Measurements from ENCODE around the gene CAPN15.

Gene CAPN15

DNA sequence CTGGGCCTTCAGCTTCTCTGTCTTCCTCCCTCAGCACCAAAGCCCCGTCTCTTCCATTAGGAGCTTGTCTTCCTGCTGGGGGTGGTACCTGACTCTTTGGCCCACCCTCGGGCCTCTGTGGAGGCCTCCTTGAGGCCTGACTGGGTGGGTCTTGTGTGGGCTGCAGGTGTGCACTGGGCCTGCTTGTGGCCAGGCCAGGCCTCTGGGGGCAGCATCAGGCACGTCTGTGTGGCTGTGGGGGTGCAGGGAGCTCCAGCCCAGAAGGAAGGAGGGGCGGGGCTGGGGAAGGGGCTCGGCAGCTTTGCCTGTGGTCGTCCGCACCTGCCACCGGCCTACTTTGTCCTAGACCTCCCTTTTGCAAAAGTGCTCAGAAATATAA lies 49.3 kb downstream of the CAPN15 start:
- peak overlapping the region; percentile 10 for H3K27ac ChIP-seq (ENCODE audit: low read depth, low read length)

DNA sequence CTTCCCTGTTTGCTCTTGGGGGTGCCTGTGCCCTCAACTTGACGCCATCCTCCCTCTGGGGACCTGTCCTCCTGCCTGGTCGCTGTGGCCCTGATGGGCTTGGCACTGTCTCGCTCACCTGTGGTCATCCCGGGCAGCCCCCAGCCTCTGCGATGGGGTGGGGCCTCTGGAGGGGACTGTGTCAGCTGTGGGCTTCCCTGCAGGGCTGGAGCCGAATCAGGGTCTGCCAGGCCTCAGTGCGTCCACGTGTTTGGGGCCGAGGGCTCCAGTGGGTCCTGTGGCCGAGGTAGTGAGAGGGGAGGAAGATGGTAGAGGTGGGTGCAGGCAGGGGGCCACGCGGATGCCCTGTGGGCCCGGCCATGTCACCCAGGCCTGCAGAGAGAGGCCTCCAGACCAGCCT lies 50.3 kb downstream of the CAPN15 start:
- H3K4me1 ChIP-seq (ENCODE audit: control insufficient read depth, insufficient read depth, low read length): no peaks in the 10 kb centered on the region
- no peak overlapping the region for H3K27ac ChIP-seq (ENCODE audit: low read depth, low read length)

More for the DNA sequence above, 49.3 kb downstream of the CAPN15 start:
- Histone ChIP-seq H3K27me3 (ENCODE audit: control insufficient read depth, insufficient read depth, low read length) (no peaks in the 10 kb centered on the region), H3K4me1 (ENCODE audit: control insufficient read depth, insufficient read depth, low read length) (no peaks in the 10 kb centered on the region), H3K36me3 (ENCODE audit: control insufficient read depth, insufficient read depth, low read length) (peaks cover 20% of the 10 kb centered on the region), H3K9me3 (ENCODE audit: control insufficient read depth, insufficient read depth, low read length) (no peaks in the 10 kb centered on the region), H3K9ac (ENCODE audit: low read depth, low read length) (no peak overlapping the region), H3K4me3 (ENCODE audit: low read depth, low read length) (no peak overlapping the region)

DNA sequence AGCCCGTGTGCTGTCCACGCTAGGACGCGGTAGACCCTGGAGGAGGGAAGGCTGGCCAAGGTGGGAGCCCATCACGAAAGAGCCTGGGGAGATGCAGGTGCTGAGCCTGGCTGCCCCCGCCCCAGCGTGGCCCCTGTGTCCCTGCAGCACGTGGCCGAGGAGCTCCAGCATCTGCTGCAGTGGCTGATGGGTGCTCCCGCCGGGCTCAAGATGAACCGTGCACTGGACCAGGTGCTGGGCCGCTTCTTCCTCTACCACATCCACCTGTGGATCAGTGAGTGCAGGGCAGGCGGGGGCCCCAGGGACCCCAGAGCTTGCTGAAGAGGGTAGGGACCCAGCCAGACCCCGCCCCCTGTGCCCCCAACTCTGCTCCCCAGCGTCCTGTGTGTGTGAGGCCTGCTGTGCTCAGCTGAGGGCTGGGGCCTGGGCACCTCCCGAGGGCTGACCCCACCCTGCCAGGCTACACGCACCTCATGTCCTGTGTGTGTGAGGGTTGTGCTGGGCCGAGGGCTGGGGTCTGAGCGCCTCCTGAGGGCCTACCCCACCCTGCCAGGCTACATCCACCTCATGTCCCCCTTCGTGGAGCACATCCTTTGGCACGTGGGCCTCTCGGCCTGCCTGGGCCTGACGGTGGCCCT lies 50.8 kb downstream of the CAPN15 start:
- peaks cover 20% of the 10 kb centered on the region for H3K36me3 ChIP-seq (ENCODE audit: control insufficient read depth, insufficient read depth, low read length)
- no peak overlapping the region for H3K4me3 ChIP-seq (ENCODE audit: low read depth, low read length)
- H3K9me3 ChIP-seq (ENCODE audit: control insufficient read depth, insufficient read depth, low read length): no peaks in the 10 kb centered on the region
- no peak overlapping the region for H3K9ac ChIP-seq (ENCODE audit: low read depth, low read length)
- no peaks in the 10 kb centered on the region for H3K4me1 ChIP-seq (ENCODE audit: control insufficient read depth, insufficient read depth, low read length)
- H3K27me3 ChIP-seq (ENCODE audit: control insufficient read depth, insufficient read depth, low read length): no peaks in the 10 kb centered on the region
- no peak overlapping the region for H3K27ac ChIP-seq (ENCODE audit: low read depth, low read length)

More for the DNA sequence above, 50.3 kb downstream of the CAPN15 start:
- Histone ChIP-seq H3K36me3 (ENCODE audit: control insufficient read depth, insufficient read depth, low read length) (peaks cover 20% of the 10 kb centered on the region), H3K9ac (ENCODE audit: low read depth, low read length) (no peak overlapping the region), H3K27me3 (ENCODE audit: control insufficient read depth, insufficient read depth, low read length) (no peaks in the 10 kb centered on the region), H3K9me3 (ENCODE audit: control insufficient read depth, insufficient read depth, low read length) (no peaks in the 10 kb centered on the region), H3K4me3 (ENCODE audit: low read depth, low read length) (no peak overlapping the region)

DNA sequence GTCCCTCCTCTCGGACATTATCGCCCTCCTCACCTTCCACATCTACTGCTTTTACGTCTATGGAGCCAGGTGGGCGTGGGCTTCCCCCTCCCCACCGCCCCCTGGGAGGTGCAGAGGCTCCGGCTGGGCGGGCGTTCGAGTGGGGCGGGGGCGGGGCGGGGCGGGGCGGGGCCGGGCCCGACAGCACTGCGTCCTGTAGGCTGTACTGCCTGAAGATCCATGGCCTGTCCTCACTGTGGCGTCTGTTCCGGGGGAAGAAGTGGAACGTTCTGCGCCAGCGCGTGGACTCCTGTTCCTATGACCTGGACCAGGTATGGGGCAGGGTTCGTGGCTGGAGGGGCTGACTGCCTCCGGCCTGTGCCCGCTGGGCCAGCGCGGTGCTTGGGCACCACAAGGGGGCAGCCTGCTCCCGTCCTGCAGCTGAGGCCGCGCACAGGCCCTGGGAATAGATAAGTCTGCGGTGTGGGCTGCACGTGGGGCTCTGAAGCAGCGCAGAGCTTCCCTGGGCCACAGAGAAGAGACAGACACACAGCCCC lies 51.4 kb downstream of the CAPN15 start:
- Histone ChIP-seq H3K27ac (ENCODE audit: low read depth, low read length) (no peak overlapping the region), H3K36me3 (ENCODE audit: control insufficient read depth, insufficient read depth, low read length) (peaks cover 20% of the 10 kb centered on the region), H3K9me3 (ENCODE audit: control insufficient read depth, insufficient read depth, low read length) (no peaks in the 10 kb centered on the region), H3K4me3 (ENCODE audit: low read depth, low read length) (peak overlapping the region; percentile 52; the same call in 1 of the 2 replicates), H3K27me3 (ENCODE audit: control insufficient read depth, insufficient read depth, low read length) (no peaks in the 10 kb centered on the region), H3K9ac (ENCODE audit: low read depth, low read length) (no peak overlapping the region), H3K4me1 (ENCODE audit: control insufficient read depth, insufficient read depth, low read length) (no peaks in the 10 kb centered on the region; the same call in 1 of the 2 replicates)

DNA sequence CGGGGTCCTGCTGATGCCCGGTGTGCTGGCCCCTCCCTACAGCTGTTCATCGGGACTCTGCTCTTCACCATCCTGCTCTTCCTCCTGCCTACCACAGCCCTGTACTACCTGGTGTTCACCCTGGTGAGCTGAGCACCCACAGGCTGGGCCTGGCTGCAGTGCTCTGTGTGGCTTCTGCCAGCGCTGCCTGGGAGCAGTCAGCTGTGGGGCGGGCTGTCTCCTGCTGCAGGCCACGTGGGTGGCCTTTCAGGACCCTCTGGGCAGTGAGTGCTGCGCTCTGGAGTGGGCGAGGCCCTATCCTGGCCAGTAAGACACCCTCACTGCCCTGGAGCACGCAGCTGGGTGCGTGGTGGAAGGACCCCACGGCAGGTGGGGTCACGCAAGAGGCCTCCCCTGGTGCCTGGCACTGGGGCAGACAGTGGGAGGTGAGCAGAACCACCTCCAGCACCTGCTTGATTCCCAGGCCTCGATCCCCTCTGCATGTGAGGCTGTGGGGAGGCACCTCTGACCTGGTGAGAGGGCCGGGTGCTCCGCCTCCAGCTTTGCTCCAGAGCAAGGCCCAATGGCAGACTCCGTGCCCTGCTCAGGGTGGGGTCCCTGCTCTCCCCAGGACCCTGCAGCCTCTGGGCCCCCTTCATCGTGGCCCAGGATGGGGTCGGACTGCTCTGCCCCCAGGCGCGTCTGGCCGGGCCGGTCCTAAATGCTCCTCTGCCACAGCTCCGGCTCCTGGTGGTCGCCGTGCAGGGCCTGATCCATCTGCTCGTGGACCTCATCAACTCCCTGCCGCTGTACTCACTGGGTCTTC lies 52.8 kb downstream of the CAPN15 start:
- H3K36me3 ChIP-seq (ENCODE audit: control insufficient read depth, insufficient read depth, low read length): 0 out of 2 replicates have a peak, but pooled peaks cover 6% of the 10 kb centered on the region
- no peak overlapping the region for H3K4me3 ChIP-seq (ENCODE audit: low read depth, low read length)
- H3K27ac ChIP-seq (ENCODE audit: low read depth, low read length): no peak overlapping the region
- peaks cover 2% of the 10 kb centered on the region for H3K27me3 ChIP-seq (ENCODE audit: control insufficient read depth, insufficient read depth, low read length)
- no peaks in the 10 kb centered on the region; the same call in 1 of the 2 replicates for H3K4me1 ChIP-seq (ENCODE audit: control insufficient read depth, insufficient read depth, low read length)
- H3K9me3 ChIP-seq (ENCODE audit: control insufficient read depth, insufficient read depth, low read length): no peaks in the 10 kb centered on the region
- H3K9ac ChIP-seq (ENCODE audit: low read depth, low read length): no peak overlapping the region

DNA sequence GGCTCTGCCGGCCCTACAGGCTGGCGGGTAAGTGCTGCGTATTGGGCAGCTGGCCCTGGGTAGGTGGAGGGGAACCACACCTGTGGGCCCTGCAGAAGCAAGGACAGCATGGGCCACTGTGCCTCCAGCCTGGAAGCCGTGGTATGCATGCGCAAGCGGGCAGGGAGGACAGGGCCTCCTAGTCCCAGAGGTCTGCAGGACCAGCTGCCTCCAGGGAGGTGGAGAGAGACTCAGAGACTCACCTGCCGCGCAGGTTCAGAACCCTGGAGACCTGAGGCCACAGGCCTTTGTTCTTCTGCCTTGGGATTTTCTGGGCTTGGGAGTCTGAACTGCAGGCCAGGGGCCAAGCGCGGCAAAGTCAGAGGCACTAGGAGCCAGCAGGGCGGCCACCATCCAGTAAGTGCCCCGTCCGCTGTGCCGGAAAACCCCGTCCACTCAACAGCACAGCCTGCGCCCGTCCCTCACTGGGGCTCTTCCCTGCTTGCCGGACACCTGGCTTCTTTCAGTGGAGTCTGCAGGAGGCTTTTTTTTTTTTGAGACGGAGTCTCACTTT lies 53.5 kb downstream of the CAPN15 start:
- Histone ChIP-seq H3K36me3 (ENCODE audit: control insufficient read depth, insufficient read depth, low read length) (no peaks in the 10 kb centered on the region), H3K27ac (ENCODE audit: low read depth, low read length) (no peak overlapping the region), H3K9me3 (ENCODE audit: control insufficient read depth, insufficient read depth, low read length) (no peaks in the 10 kb centered on the region), H3K4me1 (ENCODE audit: control insufficient read depth, insufficient read depth, low read length) (no peaks in the 10 kb centered on the region; the same call in 1 of the 2 replicates), H3K4me3 (ENCODE audit: low read depth, low read length) (no peak overlapping the region), H3K9ac (ENCODE audit: low read depth, low read length) (no peak overlapping the region), H3K27me3 (ENCODE audit: control insufficient read depth, insufficient read depth, low read length) (peaks cover 9% of the 10 kb centered on the region)

DNA sequence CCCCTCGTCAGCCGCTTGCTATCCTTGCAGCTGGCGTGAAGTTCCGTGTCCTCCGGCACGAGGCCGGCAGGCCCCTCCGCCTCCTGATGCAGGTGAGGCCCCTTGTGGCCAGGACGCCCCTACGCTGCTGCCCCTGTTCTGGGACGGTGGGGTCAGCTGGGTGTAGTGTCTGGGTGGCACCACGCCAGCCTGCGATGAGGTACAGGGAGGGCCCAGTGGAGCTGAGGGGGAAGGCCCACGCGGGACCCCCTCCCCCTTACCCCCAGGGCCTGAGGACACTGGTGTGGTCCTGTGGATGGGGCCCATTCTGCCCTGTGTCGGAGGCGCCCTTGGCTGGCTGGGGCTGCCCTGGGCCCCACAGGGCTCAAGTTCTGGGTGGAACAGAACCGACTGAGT lies 54.7 kb downstream of the CAPN15 start:
- Histone ChIP-seq H3K27me3 (ENCODE audit: control insufficient read depth, insufficient read depth, low read length) (peaks cover 20% of the 10 kb centered on the region), H3K9ac (ENCODE audit: low read depth, low read length) (no peak overlapping the region), H3K4me3 (ENCODE audit: low read depth, low read length) (no peak overlapping the region), H3K9me3 (ENCODE audit: control insufficient read depth, insufficient read depth, low read length) (no peaks in the 10 kb centered on the region), H3K4me1 (ENCODE audit: control insufficient read depth, insufficient read depth, low read length) (no peaks in the 10 kb centered on the region; the same call in 1 of the 2 replicates), H3K27ac (ENCODE audit: low read depth, low read length) (no peak overlapping the region), H3K36me3 (ENCODE audit: control insufficient read depth, insufficient read depth, low read length) (no peaks in the 10 kb centered on the region)

DNA sequence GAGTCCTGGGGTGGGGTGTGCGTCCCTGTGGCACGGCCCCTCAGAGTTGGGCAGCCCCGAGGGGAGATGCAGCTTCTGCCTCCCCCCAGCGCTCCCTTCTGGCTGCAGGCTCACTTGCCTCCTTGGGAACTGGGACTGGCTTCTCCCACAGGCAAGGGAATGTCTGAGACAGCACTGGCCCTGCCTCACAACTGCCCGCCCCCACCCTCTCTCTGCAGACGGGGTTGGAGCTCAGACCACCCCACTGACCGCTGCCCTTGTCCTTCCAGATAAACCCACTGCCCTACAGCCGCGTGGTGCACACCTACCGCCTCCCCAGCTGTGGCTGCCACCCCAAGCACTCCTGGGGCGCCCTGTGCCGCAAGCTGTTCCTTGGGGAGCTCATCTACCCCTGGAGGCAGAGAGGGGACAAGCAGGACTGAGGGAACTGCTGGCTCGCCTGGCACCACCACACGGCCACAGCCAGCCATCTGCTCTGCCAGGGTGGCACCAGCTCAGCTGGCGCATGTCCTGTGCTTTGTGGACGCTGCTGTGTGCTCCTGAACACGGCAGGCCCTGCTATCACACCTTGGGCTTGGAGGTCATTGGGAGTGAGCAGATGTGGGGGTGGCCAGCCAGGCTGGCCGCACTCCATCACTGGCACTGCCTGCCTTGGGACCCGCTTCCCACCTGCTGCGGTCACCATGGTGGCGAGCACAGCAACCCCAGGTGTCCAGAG lies 55.3 kb downstream of the CAPN15 start:
- H3K9ac ChIP-seq (ENCODE audit: low read depth, low read length): no peak overlapping the region
- no peaks in the 10 kb centered on the region; the same call in 1 of the 2 replicates for H3K4me1 ChIP-seq (ENCODE audit: control insufficient read depth, insufficient read depth, low read length)
- no peaks in the 10 kb centered on the region for H3K36me3 ChIP-seq (ENCODE audit: control insufficient read depth, insufficient read depth, low read length)
- H3K4me3 ChIP-seq (ENCODE audit: low read depth, low read length): no peak overlapping the region
- H3K27me3 ChIP-seq (ENCODE audit: control insufficient read depth, insufficient read depth, low read length): peaks cover 24% of the 10 kb centered on the region
- H3K9me3 ChIP-seq (ENCODE audit: control insufficient read depth, insufficient read depth, low read length): no peaks in the 10 kb centered on the region
- H3K27ac ChIP-seq (ENCODE audit: low read depth, low read length): no peak overlapping the region

DNA sequence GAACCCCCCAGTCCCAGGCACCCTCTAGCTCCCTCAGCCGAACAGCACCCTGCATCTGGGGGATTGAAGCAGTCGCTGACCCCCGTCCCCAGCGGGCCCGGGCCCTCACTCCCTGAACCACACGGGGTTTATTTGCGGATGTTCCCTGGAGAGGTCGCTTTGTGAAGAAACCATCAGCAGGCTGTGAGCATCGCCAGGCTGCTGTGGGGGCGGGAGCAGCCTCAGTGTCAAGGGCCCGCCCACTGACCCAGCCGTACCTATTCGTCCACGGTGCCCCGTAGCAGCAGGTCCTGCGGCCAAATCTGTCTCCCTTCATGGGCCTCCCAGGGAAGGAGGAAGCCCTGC lies 55.9 kb downstream of the CAPN15 start:
- Histone ChIP-seq H3K4me3 (ENCODE audit: low read depth, low read length) (no peak overlapping the region; the same call in 1 of the 2 replicates), H3K9me3 (ENCODE audit: control insufficient read depth, insufficient read depth, low read length) (no peaks in the 10 kb centered on the region)

DNA sequence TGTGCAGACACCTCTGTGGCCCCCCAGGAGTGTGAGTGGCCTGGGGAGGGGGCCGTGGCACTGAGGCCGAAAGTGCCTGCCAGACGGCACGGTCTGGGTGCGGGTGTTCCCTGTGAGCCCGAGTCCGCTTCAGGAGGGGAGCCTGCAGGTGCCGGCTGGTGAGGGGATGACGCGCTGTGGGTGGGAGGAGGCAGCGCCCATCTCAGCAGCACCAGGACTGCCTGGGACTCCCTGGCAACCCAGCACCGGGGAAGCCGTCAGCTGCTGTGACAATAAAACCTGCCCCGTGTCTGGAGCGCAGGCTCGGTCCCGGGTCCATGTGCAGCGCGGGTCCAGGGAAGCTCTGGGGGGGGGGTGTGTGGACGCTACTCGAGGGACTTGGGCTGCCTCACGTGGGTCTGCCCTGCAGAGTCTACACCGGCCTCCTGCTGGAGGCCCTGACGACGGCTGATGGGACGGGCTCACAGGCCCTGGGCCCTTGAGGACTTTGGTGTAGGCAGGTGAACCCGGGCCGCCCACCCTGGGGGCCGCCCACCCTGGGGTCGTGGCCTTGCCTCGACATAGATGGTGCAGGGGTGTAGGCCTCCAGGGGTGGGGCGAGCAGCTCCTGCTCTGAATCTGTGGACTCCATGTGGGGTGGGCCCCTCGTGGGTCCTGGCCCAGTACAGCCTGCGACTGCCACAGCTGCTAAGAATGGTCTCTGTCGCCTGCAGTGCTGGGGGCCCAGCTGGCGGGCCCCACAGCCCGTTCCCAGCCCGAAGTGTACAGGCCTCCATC lies 56.5 kb downstream of the CAPN15 start:
- Histone ChIP-seq H3K36me3 (ENCODE audit: control insufficient read depth, insufficient read depth, low read length) (no peaks in the 10 kb centered on the region), H3K4me1 (ENCODE audit: control insufficient read depth, insufficient read depth, low read length) (no peaks in the 10 kb centered on the region; the same call in 1 of the 2 replicates), H3K4me3 (ENCODE audit: low read depth, low read length) (no peak overlapping the region; the same call in 1 of the 2 replicates)

More for the DNA sequence above, 55.9 kb downstream of the CAPN15 start:
- Histone ChIP-seq H3K27me3 (ENCODE audit: control insufficient read depth, insufficient read depth, low read length) (peaks cover 27% of the 10 kb centered on the region), H3K36me3 (ENCODE audit: control insufficient read depth, insufficient read depth, low read length) (no peaks in the 10 kb centered on the region), H3K27ac (ENCODE audit: low read depth, low read length) (no peak overlapping the region), H3K9ac (ENCODE audit: low read depth, low read length) (no peak overlapping the region), H3K4me1 (ENCODE audit: control insufficient read depth, insufficient read depth, low read length) (no peaks in the 10 kb centered on the region; the same call in 1 of the 2 replicates)

More for the DNA sequence above, 56.5 kb downstream of the CAPN15 start:
- Histone ChIP-seq H3K9me3 (ENCODE audit: control insufficient read depth, insufficient read depth, low read length) (no peaks in the 10 kb centered on the region), H3K27ac (ENCODE audit: low read depth, low read length) (no peak overlapping the region), H3K27me3 (ENCODE audit: control insufficient read depth, insufficient read depth, low read length) (peaks cover 27% of the 10 kb centered on the region), H3K9ac (ENCODE audit: low read depth, low read length) (no peak overlapping the region)

Data from HUES48 (cell line).